RPMI7951 (cell line): ENCODE measurements around the gene LAMA5. TPM values are rescaled to one million over a fixed set of nuclear protein-coding genes. Genes with fewer than 3 reads are reported as not detected.
A peak's percentile ranks its signal among the peaks of the same experiment; 100 is the strongest.

Source experiments
- DNase-seq: peaks from one replicate; pipeline ENCODE4 v3.0.0-alpha.2; 2012; ENCODE audit warnings: low read depth
- total RNA-seq: library from RNA; depleted of rRNA; stranded (reverse); fragments of >200 nt; shearing (Covaris generic); gene quantifications from 2 replicates; pipeline ENCODE4 v1.2.3, GENCODE V29; 2014

The LAMA5 gene
- total RNA-seq, 1 experiment from 2014 or later: 36.6 TPM

GRCh38 chr20:62314711-62315302 lies 52.3 kb downstream of the LAMA5 start:
- no peak for DNase-seq

- DNase-seq: no peak
Observed at GRCh38 chr20:62314339-62314638, 52.8 kb downstream of the LAMA5 start.

GRCh38 chr20:62313460-62314338 lies 53.4 kb downstream of the LAMA5 start:
- DNase-seq: no peak

- DNase-seq: no peak
Observed at GRCh38 chr20:62313021-62313420, 54.1 kb downstream of the LAMA5 start.

GRCh38 chr20:62312662-62312977 lies 54.5 kb downstream of the LAMA5 start:
- DNase-seq: no peak

DNA sequence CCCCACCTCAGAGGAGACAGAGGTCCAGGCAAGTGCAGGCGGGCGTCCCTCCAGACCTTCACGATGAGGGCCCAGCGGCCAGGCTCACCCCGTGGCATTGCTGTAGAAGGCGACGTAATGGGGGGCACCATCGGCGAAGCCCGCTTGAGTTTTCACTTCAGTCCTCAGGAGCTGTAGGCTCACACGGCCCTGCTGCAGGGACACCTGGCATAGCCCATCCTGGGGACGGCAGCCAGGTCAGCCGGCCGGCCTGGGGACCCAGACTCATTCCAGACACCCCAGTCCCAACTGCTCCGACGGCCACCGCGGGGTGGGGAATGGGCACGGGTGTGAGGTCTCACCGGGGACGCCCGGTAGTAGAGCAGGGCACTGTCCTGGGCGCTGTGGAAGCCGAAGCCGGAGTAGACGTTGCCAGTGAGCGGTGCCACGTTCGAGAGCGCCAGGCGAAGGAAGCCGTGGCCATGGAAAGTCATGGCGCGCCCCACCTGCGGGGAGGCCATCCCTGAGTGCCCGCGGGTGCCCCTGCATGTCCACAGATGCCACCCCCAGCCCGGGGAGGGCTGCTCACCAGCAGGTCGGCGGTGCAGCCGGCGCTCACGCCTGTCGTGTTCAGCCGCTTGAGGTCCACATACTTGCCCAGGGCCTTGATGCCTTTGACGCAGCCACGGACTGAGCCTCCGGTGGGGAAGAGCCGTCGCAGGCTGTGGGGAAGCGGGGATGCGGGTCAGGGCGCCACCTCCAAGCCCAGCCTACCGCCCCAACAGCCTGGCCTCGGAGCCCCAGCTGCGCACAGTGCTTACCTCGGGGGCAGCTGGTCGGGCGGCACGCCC lies 55.1 kb downstream of the LAMA5 start:
- DNase-seq: no peak

- DNase-seq: no peak
Observed at GRCh38 chr20:62311150-62311549, 56.0 kb downstream of the LAMA5 start.

DNA sequence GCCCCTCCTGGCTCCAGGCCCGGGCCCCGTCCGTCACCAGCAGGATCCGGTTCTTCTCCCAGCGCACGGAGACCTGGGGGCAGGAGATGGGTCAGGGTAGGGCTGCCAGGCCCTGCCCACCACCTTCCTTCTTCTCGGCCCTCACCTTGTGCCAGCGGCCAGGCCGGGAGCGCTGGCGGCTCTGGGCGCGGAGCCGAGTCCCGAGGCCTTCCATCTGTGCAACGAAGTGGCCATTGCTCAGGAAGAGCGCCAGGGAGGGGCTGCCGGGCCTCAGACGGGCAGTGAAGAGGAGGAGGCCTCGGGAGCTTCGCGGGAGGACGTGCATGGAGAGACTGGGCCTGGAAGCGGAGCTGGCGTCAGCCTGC lies 56.4 kb downstream of the LAMA5 start:
- DNase-seq: peak; percentile 26

GRCh38 chr20:62309947-62310756 lies 57.0 kb downstream of the LAMA5 start:
- DNase-seq: no peak

GRCh38 chr20:62309198-62309944 lies 57.7 kb downstream of the LAMA5 start:
- no peak for DNase-seq

GRCh38 chr20:62308102-62308822 lies 58.9 kb downstream of the LAMA5 start:
- no peak for DNase-seq

DNA sequence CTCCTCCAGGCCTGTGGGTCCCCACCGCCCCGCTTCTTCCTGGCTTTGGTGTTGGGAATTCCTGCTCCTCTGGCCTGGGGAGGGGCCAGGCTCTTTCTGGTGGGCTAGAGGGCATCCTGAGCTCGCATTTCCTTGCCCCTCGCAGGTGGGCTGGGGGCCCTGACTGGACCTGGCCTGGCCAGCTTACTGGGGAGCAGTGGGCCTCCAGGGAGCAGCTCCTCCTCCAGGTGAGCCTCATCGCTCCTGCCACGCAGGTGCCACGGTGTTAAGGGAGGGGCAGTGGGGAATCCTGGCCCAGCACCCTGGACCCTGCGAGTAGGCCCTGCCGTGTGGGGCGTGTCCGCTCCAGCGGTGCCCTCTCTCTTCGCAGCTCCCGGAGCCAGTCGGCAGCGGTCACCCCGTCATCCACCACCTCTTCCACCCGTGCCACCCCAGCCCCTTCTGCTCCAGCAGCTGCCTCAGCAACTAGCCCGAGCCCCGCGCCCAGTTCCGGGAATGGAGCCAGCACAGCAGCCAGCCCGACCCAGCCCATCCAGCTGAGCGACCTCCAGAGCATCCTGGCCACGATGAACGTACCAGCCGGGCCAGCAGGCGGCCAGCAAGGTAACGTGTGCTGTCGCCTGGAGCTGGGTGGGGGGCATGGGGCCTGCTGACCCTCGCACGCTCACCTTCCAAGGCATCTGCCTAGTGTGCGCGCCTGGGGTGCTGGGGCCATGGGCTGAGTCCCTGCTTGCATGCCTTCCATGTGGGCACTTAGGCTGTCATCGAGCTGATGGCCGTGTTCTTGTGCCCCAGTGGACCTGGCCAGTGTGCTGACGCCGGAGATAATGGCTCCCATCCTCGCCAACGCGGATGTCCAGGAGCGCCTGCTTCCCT lies 59.6 kb downstream of the LAMA5 start:
- DNase-seq: peak; percentile 37

- no peak for DNase-seq
Observed at GRCh38 chr20:62306414-62307187, 60.5 kb downstream of the LAMA5 start.

GRCh38 chr20:62305765-62306413 lies 61.2 kb downstream of the LAMA5 start:
- peak; percentile 53 for DNase-seq

- DNase-seq: peak; percentile 46
Observed at GRCh38 chr20:62305149-62305764, 61.9 kb downstream of the LAMA5 start.

- no peak for DNase-seq
Observed at GRCh38 chr20:62304331-62305148, 62.6 kb downstream of the LAMA5 start.
